GM12891 (cell line): Measurements from ENCODE around the gene FAM83G.

Source experiments
- PAX5 ChIP-seq: IDR thresholded peaks from 2 replicates; pipeline ENCODE4 v1.6.1; 2011; ENCODE audit warnings: low read length, moderate library complexity, mild to moderate bottlenecking; ENCODE audit not compliant: insufficient read depth, severe bottlenecking
- POLR2A ChIP-seq: IDR thresholded peaks from 2 replicates; pipeline ENCODE4 v1.6.1; 2011; ENCODE audit warnings: low read depth, low read length, control low read depth
- POLR2AphosphoS5 ChIP-seq: IDR thresholded peaks from 2 replicates; pipeline ENCODE4 v1.6.1; 2011; ENCODE audit warnings: low read depth, low read length, control low read depth
- SPI1 ChIP-seq: IDR thresholded peaks from 2 replicates; pipeline ENCODE4 v1.6.1; 2011; ENCODE audit warnings: low read depth, low read length, control low read depth
- TAF1 ChIP-seq: IDR thresholded peaks from 2 replicates; pipeline ENCODE4 v1.6.1; 2011; ENCODE audit warnings: low read depth, low read length, control low read depth

DNA sequence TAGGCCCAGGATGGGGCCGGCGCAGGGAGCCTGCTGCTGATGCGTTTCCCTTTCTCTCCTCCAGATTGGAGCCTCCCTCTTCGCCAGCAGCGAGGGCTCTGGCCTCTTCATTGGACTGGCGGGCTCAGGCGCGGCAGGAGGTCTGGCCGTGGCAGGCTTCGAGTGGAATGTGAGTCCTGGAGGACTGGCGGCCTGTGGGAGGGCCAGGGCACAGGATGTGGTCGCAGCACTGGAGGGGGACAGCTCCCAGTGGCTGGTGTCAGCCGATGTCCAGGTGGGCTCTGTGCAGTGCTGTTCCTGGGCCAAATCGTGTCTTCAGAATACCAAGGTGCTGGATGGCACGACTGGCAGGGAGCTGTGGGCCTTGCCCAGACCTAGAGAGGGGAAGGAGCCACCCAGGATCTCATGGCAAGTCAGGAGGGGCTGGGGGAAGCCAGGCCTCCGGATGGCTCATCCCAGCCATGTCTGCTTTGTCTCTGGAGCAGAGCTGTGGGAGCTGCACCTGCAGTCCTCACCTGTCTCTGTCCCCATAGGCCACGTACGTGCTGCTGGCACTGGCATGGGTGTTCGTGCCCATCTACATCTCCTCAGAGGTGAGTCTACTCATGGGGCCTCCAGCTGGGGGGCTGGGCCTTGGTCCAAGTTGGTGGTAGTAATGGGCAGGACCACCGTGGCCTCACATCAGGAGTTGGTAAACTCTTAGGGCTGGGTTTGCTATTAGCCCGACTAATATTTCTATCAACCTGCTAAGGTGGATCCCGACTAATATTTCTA lies 45.3 kb downstream of the FAM83G start:
- TF ChIP-seq SPI1 (no peak), POLR2A (no peak), POLR2AphosphoS5 (no peak), PAX5 (no peak), TAF1 (no peak)
